Measurements from ENCODE around the gene BBS1.
"Not testable (repeated sequence)": the region's sequence is repeated elsewhere in the genome, so short reads cannot be mapped to it uniquely, and the experiment has no call there.

Gene BBS1

GRCh38 chr11:66579017-66579606 is 68.7 kb downstream of the BBS1 start:
- ATAC-seq (peak; percentile 95), DNase-seq (peak; percentile 91)

GRCh38 chr11:66580803-66581202 is 70.4 kb downstream of the BBS1 start:
- no peak for DNase-seq
- ATAC-seq: no peak

GRCh38 chr11:66581261-66581660 is 70.8 kb downstream of the BBS1 start:
- DNase-seq (no peak), ATAC-seq (no peak)

GRCh38 chr11:66582565-66583147 is 72.2 kb downstream of the BBS1 start:
- ATAC-seq, DNase-seq: not testable (repeated sequence)

All from stimulated activated naive CD8-positive, alpha-beta T cell treated with anti-CD3 and anti-CD28 coated beads, Interleukin-15, Interleukin-2, amounts not matched to agents 100 U/mL and 50 U/mL, for 24 hours (primary cell).